ENCODE measurements around the gene HMGN2.

The HMGN2 gene

DNA sequence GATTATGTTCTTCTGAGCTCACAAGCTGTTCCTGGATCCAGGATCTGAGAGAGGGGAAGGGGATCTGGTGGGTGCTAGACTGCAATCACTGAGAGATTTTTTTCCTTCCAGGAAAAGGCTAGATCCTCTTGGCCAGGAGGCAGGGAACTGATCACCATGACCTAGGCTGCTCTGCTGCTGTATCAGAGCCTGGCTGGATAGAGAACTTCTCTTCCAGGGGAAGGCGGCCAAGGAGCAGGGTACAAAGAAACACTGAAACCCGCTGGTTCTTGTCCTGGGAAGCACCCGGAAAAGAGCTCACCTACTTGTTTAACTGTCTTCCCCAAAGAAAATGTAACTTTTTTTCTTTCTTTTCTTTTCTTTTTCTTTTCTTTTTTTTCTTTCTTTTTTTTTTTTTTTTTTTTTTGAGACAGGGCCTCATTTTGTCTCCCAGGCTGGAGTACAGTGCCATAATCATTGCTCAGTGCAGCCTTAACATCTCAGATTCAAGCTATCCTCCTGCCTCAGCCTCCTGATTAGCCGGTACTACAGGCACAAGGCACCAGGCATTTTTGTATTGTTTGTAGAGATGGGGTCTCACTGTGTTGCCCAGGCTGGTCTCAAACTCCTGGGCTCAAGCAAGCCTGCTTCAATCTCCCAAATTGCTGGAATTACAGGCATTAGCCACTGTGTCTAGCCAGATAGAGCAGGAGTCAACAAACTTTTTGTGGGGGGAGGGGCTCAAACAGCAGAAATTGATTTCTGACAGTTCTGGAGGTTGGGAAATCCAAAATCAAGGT, 44.9 kb downstream of the HMGN2 start:
- TF ChIP-seq, protein P1, sequence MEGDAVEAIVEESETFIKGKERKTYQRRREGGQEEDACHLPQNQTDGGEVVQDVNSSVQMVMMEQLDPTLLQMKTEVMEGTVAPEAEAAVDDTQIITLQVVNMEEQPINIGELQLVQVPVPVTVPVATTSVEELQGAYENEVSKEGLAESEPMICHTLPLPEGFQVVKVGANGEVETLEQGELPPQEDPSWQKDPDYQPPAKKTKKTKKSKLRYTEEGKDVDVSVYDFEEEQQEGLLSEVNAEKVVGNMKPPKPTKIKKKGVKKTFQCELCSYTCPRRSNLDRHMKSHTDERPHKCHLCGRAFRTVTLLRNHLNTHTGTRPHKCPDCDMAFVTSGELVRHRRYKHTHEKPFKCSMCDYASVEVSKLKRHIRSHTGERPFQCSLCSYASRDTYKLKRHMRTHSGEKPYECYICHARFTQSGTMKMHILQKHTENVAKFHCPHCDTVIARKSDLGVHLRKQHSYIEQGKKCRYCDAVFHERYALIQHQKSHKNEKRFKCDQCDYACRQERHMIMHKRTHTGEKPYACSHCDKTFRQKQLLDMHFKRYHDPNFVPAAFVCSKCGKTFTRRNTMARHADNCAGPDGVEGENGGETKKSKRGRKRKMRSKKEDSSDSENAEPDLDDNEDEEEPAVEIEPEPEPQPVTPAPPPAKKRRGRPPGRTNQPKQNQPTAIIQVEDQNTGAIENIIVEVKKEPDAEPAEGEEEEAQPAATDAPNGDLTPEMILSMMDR (IDR thresholded peaks at IDR 0.05; ENCODE audit: low read depth, low read length), result no peak
- no peak for TF ChIP-seq EZH2phosphoT487 (IDR thresholded peaks at IDR 0.05; ENCODE audit: low read depth)
- Histone ChIP-seq H3K9ac (ENCODE audit: low read length) (no peak overlapping the region), H2AFZ (ENCODE audit: low read depth, low read length) (no peak overlapping the region), H3K36me3 (replicated peaks; ENCODE audit: low read depth, low read length) (no peaks in the 10 kb centered on the region), H4K20me1 (ENCODE audit: insufficient read depth, low read length) (no peaks in the 10 kb centered on the region), H3K4me1 (ENCODE audit: low read length) (no peaks in the 10 kb centered on the region), H3K27ac (ENCODE audit: low read length) (no peak overlapping the region), H3K27me3 (ENCODE audit: low read depth, low read length) (no peaks in the 10 kb centered on the region), H3K79me2 (ENCODE audit: low read length) (no peaks in the 10 kb centered on the region), H3K4me3 (ENCODE audit: low read length) (no peak overlapping the region), H3K4me2 (ENCODE audit: low read length) (no peak overlapping the region), H3K9me3 (ENCODE audit: insufficient read depth, low read length) (no peaks in the 10 kb centered on the region)

DNA sequence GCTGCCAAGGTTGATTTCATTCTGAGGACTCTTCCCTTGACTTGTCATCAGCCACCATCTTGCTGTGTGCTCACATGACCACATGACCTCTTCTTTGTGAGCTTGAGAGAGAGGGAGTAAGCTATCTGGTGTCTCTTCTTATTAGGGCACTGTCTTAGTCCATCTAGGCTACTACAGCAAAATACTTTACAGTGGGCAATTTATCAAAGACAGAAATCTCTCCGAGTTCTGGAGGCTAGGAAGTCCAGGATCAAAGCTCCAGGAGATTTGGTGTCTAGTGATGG, 45.5 kb downstream of the HMGN2 start:
- H3K79me2 ChIP-seq (ENCODE audit: low read length), result no peaks in the 10 kb centered on the region
- H3K27ac ChIP-seq (ENCODE audit: low read length), result no peak overlapping the region
- H3K4me1 ChIP-seq (ENCODE audit: low read length), result no peaks in the 10 kb centered on the region
- H3K4me2 ChIP-seq (ENCODE audit: low read length), result no peak overlapping the region
- no peaks in the 10 kb centered on the region for H3K27me3 ChIP-seq (ENCODE audit: low read depth, low read length)
- no peaks in the 10 kb centered on the region for H3K36me3 ChIP-seq (replicated peaks; ENCODE audit: low read depth, low read length)
- H3K4me3 ChIP-seq (ENCODE audit: low read length), result no peak overlapping the region
- H3K9me3 ChIP-seq (ENCODE audit: insufficient read depth, low read length), result no peaks in the 10 kb centered on the region
- TF ChIP-seq, protein P1 (IDR thresholded peaks at IDR 0.05; ENCODE audit: low read depth, low read length), result no peak
- TF ChIP-seq EZH2phosphoT487 (IDR thresholded peaks at IDR 0.05; ENCODE audit: low read depth), result no peak
- no peaks in the 10 kb centered on the region for H4K20me1 ChIP-seq (ENCODE audit: insufficient read depth, low read length)
- H3K9ac ChIP-seq (ENCODE audit: low read length), result no peak overlapping the region
- no peak overlapping the region for H2AFZ ChIP-seq (ENCODE audit: low read depth, low read length)

DNA sequence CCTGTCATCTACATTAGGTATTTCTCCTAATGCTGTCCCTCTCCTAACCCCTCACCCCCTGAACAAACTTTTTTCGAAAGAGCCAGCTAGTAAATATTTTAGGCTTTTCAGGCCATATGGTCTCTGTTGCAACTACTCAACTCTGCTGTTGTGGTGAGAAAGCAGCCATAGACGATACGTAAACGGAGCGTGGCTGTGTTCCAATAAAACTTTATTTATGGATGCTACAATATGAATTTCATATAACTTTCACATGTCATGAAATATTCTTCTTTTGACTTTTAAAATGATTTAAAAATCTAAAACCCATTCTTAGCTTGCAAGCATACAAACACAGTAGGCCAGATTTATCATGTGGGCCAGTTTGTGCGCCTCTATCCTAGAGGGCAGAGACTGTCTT, 46.1 kb downstream of the HMGN2 start:
- Histone ChIP-seq H3K4me3 (ENCODE audit: low read length) (no peak overlapping the region), H3K27ac (ENCODE audit: low read length) (no peak overlapping the region), H3K4me1 (ENCODE audit: low read length) (no peaks in the 10 kb centered on the region), H3K27me3 (ENCODE audit: low read depth, low read length) (no peaks in the 10 kb centered on the region), H3K4me2 (ENCODE audit: low read length) (no peak overlapping the region), H3K36me3 (replicated peaks; ENCODE audit: low read depth, low read length) (no peaks in the 10 kb centered on the region), H3K9me3 (ENCODE audit: insufficient read depth, low read length) (no peaks in the 10 kb centered on the region), H3K79me2 (ENCODE audit: low read length) (no peaks in the 10 kb centered on the region), H2AFZ (ENCODE audit: low read depth, low read length) (no peak overlapping the region), H4K20me1 (ENCODE audit: insufficient read depth, low read length) (no peaks in the 10 kb centered on the region), H3K9ac (ENCODE audit: low read length) (no peak overlapping the region)
- TF ChIP-seq, protein P1 (IDR thresholded peaks at IDR 0.05; ENCODE audit: low read depth, low read length), result no peak
- no peak for TF ChIP-seq EZH2phosphoT487 (IDR thresholded peaks at IDR 0.05; ENCODE audit: low read depth)

DNA sequence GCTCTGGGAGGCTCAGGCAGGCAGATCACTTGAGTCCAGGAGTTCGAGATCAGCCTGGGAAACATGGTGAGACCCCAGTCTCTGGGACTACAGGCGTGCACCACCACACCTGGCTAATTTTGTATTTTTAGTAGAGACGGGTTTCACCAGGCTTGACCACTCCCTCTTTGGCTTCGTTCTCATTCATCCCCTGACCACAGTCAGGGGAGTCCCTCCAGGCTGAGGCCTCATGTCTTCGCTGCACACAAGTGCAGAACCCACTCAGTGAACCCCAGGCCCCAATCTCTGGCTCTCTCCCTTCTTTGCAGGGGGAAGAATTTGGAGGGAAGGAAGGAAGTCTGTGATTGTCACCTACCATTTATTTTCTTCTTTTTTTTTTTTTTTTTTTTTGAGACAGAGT, 48.1 kb downstream of the HMGN2 start:
- Histone ChIP-seq H3K4me1 (ENCODE audit: low read length) (no peaks in the 10 kb centered on the region), H3K36me3 (replicated peaks; ENCODE audit: low read depth, low read length) (no peaks in the 10 kb centered on the region), H3K4me3 (ENCODE audit: low read length) (no peak overlapping the region), H3K79me2 (ENCODE audit: low read length) (no peaks in the 10 kb centered on the region), H3K9me3 (ENCODE audit: insufficient read depth, low read length) (no peaks in the 10 kb centered on the region), H3K27ac (ENCODE audit: low read length) (no peak overlapping the region), H3K9ac (ENCODE audit: low read length) (no peak overlapping the region), H3K27me3 (ENCODE audit: low read depth, low read length) (no peaks in the 10 kb centered on the region), H3K4me2 (ENCODE audit: low read length) (no peak overlapping the region), H4K20me1 (ENCODE audit: insufficient read depth, low read length) (no peaks in the 10 kb centered on the region), H2AFZ (ENCODE audit: low read depth, low read length) (no peak overlapping the region)
- TF ChIP-seq, protein P1 (IDR thresholded peaks at IDR 0.05; ENCODE audit: low read depth, low read length), result no peak
- TF ChIP-seq EZH2phosphoT487 (IDR thresholded peaks at IDR 0.05; ENCODE audit: low read depth), result no peak
